Measurements from ENCODE around the gene CNOT1.
"Not testable (repeated sequence)": the region's sequence is repeated elsewhere in the genome, so short reads cannot be mapped to it uniquely, and the experiment has no call there.

Gene CNOT1

DNA sequence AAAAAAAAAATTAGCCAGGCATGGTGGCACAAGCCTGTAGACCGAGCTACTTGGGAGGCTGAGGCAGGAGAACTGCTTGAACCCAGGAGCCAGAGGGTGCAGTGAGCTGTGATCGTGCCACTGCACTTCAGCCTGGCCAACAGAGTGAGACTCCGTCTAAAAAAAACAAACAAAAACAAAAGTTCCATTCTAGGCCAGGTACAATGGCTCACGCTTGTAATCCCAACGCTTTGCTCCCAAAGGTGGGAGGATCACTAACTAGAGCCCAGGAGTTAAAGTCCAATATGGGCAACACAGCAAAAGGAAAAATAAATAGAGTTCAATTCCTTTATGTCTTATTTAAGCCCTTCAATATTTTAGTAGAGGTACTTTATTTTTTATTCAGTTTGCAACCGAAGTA, 47.5 kb downstream of the CNOT1 start:
- no peak for DNase-seq (ENCODE audit: low read depth in 2 of 2)

DNA sequence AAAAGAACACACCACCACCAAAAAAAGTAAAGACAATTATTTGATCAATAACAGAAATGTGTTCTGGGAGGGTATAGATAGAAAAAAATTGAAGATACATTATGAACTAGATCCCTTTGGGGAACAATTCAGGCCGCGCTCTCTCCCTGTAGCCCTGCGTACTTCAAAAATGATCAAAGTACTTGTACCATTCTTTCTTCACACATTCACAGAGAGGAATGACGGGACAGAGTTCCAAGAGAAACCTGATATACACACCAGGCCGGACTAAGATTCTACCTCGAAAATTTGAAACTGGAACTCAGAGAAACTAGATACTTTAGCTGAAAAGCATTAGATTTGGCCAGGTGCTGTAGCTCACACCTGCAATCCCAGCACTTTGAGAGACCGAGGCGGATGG, 50.0 kb downstream of the CNOT1 start:
- DNase-seq (ENCODE audit: low read depth in 2 of 2): no peak

DNA sequence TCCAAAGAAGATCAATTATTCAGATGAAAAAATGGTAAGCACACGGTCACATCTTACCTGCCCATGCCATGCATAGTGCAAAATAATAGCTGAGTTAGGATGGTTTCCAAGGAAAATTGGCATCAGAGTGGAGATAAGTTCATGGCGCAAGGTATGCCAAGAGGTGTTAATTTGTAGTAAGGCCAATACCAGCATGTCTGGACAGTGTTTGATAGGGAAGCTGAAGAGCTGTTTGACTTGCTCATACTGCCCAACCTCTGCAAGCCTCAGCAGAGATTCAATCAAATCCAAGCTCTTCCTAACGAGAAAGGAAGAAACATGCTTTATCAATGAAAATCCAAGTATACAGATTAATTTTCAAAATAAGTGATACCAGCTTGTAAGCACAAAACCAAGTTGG, 51.0 kb downstream of the CNOT1 start:
- DNase-seq (ENCODE audit: low read depth in 2 of 2): no peak

DNA sequence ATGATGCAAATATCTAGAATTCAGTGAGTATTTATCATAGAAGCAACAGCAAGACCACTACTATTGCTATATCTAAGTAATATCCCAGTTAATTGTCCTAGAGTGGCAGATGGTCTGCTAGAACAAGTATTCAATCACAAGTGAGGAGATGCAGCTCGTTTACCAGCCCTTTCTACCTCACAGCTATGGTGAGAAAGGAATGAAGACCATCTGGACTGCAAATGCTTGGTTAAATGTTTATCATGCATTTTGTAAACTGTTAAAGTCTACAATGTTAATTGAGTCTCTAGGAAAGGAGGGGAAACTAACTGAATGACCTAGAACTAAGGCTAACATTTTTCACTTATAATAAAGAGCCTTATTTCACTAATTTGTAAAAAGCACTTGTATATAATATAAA, 52.5 kb downstream of the CNOT1 start:
- no peak for DNase-seq (ENCODE audit: low read depth in 2 of 2)

DNA sequence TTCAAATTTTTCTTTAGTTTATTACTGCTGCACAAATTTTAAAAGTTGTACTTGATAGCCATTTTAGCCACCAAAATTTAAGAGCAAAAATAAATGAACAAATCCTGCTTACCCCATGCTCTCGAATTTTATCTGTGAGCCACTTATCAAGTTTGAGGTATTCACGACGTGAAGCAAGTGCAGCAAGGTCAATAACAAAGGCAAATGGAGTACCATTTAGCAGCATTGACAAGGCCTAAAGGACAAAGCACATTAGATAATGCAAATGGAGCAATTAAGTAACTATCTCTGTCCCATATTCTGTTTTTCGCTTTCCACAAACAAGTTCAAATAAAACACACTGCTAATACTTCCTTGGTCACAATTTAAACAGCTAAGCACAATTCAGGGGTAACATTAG, 54.7 kb downstream of the CNOT1 start:
- DNase-seq (ENCODE audit: low read depth in 2 of 2): no peak

DNA sequence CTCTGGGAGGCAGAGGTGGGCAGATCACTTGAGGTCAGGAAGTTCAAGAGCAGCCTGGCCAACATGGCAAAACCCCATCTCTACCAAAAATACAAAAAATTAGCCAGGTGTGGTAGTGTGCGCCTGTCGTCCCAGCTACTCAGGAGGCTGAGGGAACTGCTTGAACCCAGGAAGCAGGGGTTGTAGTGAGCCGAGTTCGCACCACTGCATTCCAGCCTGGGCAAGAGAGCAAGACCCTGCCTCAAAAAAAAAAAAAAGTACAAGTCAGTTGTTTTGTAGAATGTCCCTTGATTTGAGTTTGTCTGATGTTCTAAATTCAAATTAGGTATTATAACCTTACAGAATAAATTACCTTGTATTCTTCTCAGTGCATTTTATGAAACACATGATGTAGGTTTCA, 63.9 kb downstream of the CNOT1 start:
- DNase-seq (ENCODE audit: low read depth in 2 of 2): not testable (repeated sequence)

DNA sequence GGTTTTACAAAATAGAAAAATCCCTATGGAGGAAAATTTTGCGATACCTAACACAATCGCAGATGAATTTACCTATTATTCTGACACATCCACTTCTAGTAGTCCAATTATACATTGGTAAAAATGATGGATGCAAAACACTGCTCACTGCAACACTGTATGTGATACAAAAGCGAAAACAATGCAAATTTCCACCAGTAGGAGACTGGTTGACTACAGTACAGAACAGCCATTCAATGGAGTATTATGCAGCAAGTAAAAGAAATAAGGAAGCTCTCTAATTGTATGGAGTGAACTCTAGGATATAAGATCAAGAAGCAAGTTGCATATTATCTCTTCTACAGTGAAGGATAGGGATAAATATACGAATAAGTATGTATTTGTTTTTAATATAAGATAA, 65.9 kb downstream of the CNOT1 start:
- DNase-seq (ENCODE audit: low read depth in 2 of 2): no peak

DNA sequence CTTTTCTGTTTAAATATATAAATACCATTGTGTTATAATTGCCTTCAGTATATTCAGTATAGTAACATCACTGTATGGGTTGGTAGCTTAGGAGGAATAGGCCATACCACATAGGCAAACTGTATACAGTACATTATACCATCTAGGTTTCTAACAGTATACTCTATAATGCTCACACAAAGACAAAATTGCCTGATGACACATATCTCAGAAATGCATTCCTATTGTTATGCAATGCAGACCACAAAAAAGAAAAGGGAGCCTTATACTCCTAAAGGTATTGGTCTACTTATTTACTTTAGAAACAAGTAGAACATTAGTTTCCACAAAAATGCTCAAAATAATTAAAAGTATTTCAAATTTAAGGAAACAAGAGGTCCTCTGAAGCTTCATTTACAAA, 66.4 kb downstream of the CNOT1 start:
- no peak for DNase-seq (ENCODE audit: low read depth in 2 of 2)

DNA sequence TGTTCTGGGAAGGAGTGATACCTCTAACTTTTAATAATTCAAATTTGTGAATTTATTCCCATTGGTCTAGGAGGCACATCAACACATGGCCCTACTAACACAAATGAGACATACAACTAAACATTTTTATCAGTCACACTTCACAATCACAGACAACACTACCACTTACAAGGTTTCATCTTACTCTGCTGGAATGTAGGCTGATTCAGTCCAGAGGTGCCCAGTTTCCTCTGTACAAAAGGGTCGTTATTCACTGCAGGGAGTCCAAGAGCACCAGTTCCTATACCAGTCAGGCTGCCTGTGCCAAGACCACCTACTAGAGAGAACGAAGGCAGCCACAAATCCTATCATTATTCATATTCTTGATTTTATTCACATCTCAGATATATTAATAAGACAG, 72.9 kb downstream of the CNOT1 start:
- DNase-seq (ENCODE audit: low read depth in 2 of 2): no peak

DNA sequence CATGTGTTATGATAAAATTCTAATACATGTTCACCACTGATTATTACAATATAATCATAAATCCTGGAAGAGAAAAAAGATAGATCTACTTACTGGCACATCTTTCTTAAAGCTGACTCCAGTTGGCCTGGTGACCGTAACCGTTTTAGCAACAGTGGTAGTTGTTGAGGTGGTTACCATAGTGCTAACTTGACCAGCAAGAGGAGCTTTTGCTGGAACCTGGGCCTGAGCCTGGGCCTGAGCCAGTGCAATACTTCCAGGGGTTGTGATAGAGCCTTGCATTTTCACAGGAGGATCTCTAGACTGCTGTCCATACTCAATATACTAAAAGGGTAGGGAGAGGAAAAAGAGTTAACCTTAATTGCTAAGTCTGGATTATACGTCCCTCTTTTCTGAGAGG, 78.1 kb downstream of the CNOT1 start:
- no peak for DNase-seq (ENCODE audit: low read depth in 2 of 2)

DNA sequence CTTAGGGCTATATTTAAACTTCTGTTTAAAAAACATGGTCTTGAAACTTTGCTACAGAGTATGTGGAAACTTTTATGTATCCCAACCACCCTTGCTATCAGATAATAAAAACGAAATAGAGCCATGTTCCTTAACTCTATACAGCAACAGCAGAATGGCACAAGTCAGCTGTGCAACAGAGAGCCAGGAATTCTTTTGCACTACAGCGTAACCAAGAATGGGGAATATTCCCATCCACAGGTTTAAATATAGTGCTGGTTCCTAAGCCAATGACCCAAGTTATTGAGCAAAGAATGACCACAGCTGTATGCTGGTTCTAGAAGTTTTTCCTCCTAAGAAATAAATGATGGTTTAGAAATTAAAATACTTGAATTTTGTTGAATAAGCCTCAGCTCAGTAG, 81.2 kb downstream of the CNOT1 start:
- no peak for DNase-seq (ENCODE audit: low read depth in 2 of 2)

DNA sequence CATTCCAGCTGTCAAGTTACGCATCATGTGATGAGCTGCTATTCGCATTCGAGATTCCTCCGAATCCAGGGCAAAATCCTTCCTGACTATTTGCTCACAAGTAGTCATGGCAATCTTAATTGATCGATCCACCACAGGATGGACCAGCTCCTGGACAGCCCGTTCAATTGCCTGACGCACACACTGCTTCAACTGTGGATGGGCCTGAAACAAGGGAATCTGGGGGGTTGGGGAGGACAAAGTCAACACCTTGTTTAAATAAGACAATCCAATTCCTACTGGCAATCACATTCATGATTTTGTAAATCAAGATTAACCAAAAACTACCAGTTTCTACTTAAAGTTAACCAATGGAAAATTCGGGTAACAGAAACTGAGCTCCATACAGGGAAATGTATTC, 85.9 kb downstream of the CNOT1 start:
- DNase-seq (ENCODE audit: low read depth in 2 of 2): no peak

DNA sequence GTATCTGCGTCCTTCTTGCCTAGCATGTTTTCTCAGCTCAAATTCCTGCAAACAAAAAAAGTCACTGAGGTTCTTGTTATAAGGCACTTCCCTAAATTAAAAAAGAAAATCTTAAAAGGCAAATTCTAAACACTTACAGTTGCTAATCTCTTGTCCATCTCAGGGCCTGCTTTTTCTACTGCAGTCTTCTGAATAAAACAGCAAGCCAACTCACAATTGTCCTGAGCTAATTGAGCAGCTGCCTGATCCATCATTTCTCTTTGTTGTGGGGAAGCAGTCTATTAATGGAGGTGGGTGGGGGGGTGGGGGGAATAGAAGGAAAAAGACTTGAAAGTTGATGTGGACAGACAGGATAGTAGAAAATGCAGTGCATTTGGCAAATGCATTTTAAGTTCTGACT, 87.3 kb downstream of the CNOT1 start:
- DNase-seq (ENCODE audit: low read depth in 2 of 2): no peak

DNA sequence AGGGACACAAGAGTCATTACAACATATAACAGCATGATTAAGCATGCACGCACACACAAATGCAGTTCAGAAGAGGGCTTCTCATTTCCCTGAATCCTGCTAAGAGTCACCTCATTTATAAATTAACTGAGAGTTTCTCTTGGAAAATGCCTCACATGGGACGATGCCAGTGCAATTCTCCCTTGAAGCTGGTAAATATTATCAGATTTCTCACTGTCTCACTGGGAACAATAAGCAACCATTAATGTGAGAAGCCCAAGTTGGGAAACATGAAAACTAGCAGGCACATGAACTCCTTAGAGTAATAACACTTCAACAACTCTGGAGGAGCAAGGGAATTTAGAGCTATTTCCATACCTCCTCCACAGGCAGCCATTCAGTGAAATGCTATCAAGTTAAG, 87.9 kb downstream of the CNOT1 start:
- DNase-seq (ENCODE audit: low read depth in 2 of 2): no peak

DNA sequence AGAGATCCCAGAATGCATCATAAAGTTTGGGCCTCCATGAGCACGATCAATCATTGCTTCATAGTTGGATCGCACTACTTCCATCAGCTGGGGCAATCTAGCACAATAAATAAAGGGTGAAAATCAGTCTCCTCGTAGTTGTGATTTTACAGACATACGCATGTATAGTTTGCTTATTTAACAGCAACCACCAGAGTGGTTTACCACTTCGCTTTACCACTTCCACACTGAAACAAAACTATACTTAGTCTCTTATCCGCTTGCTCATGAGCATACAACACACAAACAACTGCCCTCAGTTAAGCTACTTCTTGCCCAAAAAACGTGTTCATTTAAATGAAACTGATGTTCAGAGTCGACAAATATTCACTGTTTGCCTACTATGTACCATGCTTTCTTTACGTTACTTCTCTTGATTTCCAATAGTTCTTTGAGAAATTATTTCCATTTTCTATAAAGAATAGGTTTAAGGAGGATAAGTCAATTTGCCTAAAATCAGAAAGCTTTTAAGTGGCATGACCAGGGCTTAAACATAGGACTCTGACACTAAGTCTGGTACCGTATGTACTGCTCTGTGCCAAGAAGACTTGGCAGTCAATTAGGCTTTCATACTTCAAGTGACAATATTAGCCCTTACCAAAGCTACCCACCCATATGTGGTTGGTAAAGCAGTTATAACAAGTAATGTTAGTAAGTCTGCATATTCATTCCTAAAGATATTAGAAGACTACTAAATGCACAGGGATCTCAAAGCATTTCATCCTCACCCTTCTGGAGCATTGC, 92.3 kb downstream of the CNOT1 start:
- DNase-seq (ENCODE audit: low read depth in 2 of 2): no peak

DNA sequence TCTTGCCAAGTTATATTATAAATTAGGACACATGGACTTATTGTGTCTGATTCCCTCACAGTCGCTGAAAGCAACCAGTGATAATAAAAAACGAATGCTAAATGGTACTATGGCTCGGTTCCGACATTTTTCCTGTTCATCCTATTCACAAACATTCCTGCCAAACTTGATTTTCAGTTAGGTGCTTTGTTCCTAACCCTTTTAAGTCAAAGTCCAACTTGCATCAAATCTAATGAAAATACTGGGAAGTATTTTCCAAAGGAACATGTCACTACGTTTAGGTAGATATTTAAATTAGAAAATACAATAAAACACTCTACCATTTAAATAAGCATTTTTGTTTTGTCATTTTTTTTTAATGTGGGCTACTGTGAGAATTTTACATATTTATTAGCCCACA, 93.3 kb downstream of the CNOT1 start:
- no peak for DNase-seq (ENCODE audit: low read depth in 2 of 2)

DNA sequence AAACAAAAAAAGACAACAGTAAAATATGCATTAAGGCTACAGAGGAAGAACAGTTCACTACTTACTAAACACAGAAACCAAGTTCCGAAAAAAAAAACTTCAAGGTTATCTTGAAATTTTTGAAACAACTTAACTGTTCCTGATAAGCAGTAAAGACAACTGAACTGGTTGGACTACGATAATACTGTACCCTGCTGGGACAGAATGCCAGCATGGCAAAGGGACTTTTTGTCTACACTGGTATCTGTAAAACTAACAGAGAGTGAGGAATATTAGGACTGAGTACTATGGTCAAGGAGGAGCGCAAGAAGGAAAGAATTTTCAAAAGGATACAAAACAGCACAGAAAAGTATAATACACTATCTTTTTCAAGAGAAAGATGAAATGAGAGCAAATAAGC, 94.5 kb downstream of the CNOT1 start:
- no peak for DNase-seq (ENCODE audit: low read depth in 2 of 2)

DNA sequence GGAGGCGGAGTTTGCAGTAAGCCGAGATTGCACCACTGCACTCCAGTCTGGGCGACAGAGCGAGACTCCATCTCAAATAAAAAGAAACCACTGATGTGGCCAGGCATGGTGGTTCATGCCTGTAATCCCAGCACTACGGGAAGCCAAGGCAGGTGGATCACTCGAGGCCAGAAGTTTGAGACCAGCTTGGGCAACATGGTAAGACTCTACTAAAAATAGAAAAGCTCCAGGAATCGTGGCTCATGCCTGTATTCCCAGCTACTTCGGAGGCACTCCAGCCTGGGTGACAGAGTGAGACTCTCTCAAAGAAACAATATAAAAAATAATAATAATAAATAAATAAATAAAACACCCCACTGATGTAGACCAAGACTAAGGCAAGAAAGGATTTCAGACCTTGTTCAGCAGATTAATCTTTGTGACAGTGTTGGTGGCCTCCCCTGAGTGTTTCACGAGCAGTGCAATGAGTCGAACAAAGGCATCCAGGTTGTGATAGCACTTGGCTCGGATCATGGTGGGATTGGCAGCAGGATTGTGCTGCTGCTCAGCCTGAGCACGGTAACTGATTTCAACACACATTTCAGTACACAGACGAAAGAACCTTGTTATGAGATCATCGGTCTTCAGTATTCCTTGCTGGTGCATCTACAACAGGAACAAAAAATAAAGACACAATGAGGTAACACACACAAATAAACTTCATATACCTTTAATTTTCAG, 95.7 kb downstream of the CNOT1 start:
- DNase-seq (ENCODE audit: low read depth in 2 of 2): no peak

DNA sequence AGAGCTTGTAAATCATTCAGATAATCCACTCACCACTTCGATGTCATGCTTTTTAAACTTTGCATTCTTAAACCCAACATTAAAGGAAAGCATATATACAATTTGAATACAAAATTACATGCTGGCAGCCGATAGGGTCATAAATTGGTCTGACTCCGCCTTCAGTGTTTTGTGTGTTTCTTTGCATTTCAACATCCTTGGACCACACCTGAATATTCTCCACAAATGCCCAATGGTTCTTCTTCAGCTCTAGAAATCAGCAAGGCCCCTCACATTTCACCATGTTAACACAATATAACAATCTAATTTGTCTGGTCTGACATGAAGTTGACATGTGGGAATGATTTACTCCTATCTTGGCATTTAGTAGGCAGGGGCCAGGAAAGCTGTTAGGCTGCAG, 97.2 kb downstream of the CNOT1 start:
- DNase-seq (ENCODE audit: low read depth in 2 of 2): no peak

DNA sequence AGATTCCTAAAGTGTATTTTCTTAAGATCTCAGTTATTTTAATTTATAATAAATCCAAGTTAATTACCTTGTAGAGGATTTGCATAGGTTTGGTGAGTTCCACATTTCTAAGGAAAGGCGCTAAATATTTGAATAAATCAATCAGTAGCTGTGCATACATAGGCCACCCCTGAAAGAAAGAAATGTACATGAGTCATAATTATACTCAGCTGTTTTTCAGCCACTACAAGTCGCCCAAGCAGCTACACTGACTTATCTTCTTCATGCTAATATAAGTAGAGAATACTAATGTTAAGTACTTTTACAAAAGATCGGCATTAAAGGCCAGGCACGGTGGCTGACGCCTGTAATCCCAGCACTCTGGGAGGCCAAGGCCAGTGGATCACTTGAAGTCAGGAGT, 99.4 kb downstream of the CNOT1 start:
- DNase-seq (ENCODE audit: low read depth in 2 of 2): no peak

DNA sequence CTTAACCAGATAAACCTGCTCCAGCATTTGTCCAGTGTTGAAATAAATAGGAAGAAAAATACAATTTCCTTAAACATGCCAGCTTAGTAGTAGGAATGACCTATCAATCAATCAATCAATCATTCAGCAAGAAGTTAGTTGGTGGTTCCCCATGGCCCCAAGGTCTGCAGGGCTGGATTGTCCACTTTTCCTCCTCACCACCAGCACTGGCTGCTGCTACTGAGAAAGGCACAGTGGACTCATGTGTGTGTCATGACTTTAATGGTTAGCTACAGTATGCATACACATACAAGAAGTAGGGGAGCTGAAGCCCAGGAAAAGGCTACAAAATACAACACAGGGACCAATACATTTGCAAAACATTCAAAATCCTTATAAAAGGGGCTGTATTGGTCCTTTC, 109.9 kb downstream of the CNOT1 start:
- no peak for DNase-seq (ENCODE audit: low read depth in 2 of 2)

DNA sequence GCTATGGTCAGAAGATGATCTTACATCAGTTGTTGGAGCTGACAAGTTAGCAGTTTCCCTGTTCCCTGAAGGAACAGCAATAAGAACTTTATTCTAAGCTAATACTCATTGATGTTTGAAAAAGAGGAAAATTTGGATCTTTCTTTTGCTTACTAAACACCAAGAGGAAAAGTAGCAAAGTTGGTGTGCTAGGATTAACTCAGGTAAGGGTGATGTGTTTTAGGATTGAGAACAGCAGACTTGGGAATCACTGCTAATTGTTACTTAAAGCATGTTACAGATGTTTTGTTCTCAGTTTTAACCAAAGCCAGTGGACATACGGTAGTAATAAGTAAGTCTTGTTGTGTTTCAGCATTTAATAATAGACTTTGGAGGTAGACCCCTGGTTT, 110.7 kb downstream of the CNOT1 start:
- no peak for DNase-seq (ENCODE audit: low read depth in 2 of 2)

DNA sequence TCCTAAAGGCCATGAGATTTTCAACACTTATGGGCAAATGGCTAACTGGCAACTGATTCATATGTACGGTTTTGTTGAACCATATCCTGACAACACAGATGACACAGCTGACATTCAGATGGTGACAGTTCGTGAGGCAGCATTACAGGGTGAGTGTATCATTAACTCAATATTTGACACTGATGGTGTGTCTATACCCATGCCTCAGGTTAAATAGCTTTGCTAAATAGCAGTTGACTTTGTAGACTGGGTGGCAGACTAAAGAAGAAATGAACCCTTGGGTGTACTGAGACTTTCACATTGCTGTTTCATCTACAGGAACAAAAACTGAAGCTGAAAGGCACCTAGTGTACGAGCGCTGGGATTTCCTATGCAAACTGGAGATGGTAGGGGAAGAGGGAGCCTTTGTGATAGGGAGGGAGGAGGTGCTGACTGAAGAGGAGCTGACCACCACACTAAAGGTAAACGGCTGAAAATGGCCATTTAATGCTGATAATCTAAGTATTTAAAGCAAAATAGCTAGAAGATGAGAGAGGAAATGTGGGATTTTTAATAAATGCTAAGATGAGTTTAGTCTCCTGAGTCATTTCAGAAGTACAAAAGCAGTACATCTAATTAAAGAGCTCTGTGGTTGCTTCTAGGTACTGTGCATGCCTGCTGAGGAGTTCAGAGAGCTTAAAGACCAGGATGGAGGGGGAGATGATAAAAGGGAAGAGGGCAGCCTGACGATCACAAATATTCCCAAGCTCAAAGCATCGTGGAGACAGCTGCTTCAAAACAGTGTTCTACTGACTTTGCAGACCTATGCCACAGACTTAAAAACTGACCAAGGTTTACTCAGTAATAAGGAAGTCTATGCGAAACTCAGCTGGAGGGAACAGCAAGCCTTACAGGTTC, 111.3 kb downstream of the CNOT1 start:
- DNase-seq (ENCODE audit: low read depth in 2 of 2): no peak
